GM23248 (cell line): ENCODE results near the gene TAB2. TPM values are rescaled to one million over a fixed set of nuclear protein-coding genes. Genes with fewer than 3 reads are reported as not detected.

ENCODE experiments used
- DNase-seq: peaks from one replicate; pipeline ENCODE4 v3.0.0-alpha.2; 2015
- H2AFZ ChIP-seq: fragments of 200-600 bp; sonication (generic); 2 replicates; pipeline ENCODE4 v1.6.1; 2016; ENCODE audit warnings: antibody characterized with exemption
- H3F3A ChIP-seq: fragments of 200-600 bp; sonication (generic); 2 replicates; pipeline ENCODE4 v1.6.1; 2016; ENCODE audit warnings: mild to moderate bottlenecking, antibody characterized with exemption, mixed run types; ENCODE audit not compliant: insufficient read depth
- H3K27ac ChIP-seq: fragments of 200-600 bp; sonication (generic); 2 replicates; pipeline ENCODE4 v1.5.1; 2016; ENCODE audit warnings: mild to moderate bottlenecking
- H3K27me3 ChIP-seq: fragments of 200-600 bp; sonication (generic); replicated peaks from 2 replicates; pipeline ENCODE4 v1.6.1; 2016; ENCODE audit warnings: mild to moderate bottlenecking; ENCODE audit not compliant: insufficient read depth
- H3K36me3 ChIP-seq: fragments of 200-600 bp; sonication (generic); 2 replicates; pipeline ENCODE4 v1.6.1; 2016; ENCODE audit warnings: low read depth, mild to moderate bottlenecking
- H3K4me1 ChIP-seq: fragments of 200-600 bp; sonication (generic); 2 replicates; pipeline ENCODE4 v1.6.1; 2016; ENCODE audit warnings: mild to moderate bottlenecking; ENCODE audit not compliant: insufficient read depth
- H3K4me2 ChIP-seq: fragments of 200-600 bp; sonication (generic); one replicate; pipeline ENCODE4 v1.6.1; 2016; ENCODE audit warnings: mild to moderate bottlenecking; ENCODE audit not compliant: unreplicated experiment
- H3K4me3 ChIP-seq: fragments of 200-600 bp; sonication (generic); 2 replicates; pipeline ENCODE4 v1.5.1; 2016; ENCODE audit warnings: mild to moderate bottlenecking
- H3K79me2 ChIP-seq: fragments of 200-600 bp; sonication (generic); 2 replicates; pipeline ENCODE4 v1.6.1; 2016; ENCODE audit warnings: mild to moderate bottlenecking; ENCODE audit not compliant: insufficient read depth
- H3K9ac ChIP-seq: fragments of 200-600 bp; sonication (generic); 2 replicates; pipeline ENCODE4 v1.6.1; 2016; ENCODE audit warnings: mild to moderate bottlenecking
- H3K9me2 ChIP-seq: fragments of 200-600 bp; sonication (generic); 2 replicates; pipeline ENCODE4 v1.6.1; 2016; ENCODE audit warnings: mixed run types, mild to moderate bottlenecking, moderate library complexity; ENCODE audit not compliant: insufficient read depth
- H3K9me3 ChIP-seq: fragments of 200-600 bp; sonication (generic); one replicate; pipeline ENCODE4 v1.6.1; 2017; ENCODE audit warnings: low read depth
- H4K20me1 ChIP-seq: fragments of 200-600 bp; sonication (generic); 2 replicates; pipeline ENCODE4 v1.6.0; 2016; ENCODE audit not compliant: insufficient read depth
- EZH2 ChIP-seq: fragments of 200-600 bp; sonication (generic); IDR thresholded peaks from 2 replicates; pipeline ENCODE4 v1.6.1; 2018; ENCODE audit warnings: antibody characterized with exemption, mild to moderate bottlenecking; ENCODE audit not compliant: insufficient read depth, poor library complexity, severe bottlenecking
- EZH2phosphoT487 ChIP-seq: fragments of 200-600 bp; sonication (generic); IDR thresholded peaks from 2 replicates; pipeline ENCODE4 v1.6.1; 2018; ENCODE audit warnings: antibody characterized with exemption, moderate library complexity, mild to moderate bottlenecking, low read depth; ENCODE audit not compliant: insufficient read depth
- WGBS, 2 experiments: methylation state at CpG; one replicate each; pipeline ENCODE4 v1.1.6; 2015 to 2017; ENCODE audit warnings: low lambda C conversion rate in 2 of 2, low coverage in 1 of 2; ENCODE audit errors: missing lambda C conversion rate in 2 of 2; 5-methylcytosine and 5-hydroxymethylcytosine counted together
- in situ Hi-C: fragments of 300-500 bp; cut with MboI; formaldehyde crosslinking; loops from 2 replicates; pipeline ENCODE4 v1.15.0; 2020
- polyA plus RNA-seq: library from polyadenylated mRNA; unstranded; fragments of >200 nt; fragmentation: Nextera tagmentation; extraction: Ambion mirVana; gene quantifications from 2 replicates; pipeline ENCODE4 v1.2.1, GENCODE V29; 2016
- total RNA-seq: library from RNA; depleted of rRNA; stranded (reverse); fragments of >200 nt; shearing (Covaris generic); gene quantifications from 2 replicates; pipeline ENCODE4 v1.2.3, GENCODE V29; 2014

Gene TAB2
- total and polyA plus RNA-seq, 2 experiments from 2014 or later, result 11.6 to 28.4 TPM

- Histone ChIP-seq H3K4me2 (no peak overlapping the region), H3K4me3 (no peak overlapping the region), H3K9me2 (no peaks in the 10 kb centered on the region), H3F3A (no peaks in the 10 kb centered on the region), H3K36me3 (peaks cover 75% of the 10 kb centered on the region), H4K20me1 (no peaks in the 10 kb centered on the region), H3K9me3 (no peaks in the 10 kb centered on the region), H3K4me1 (no peaks in the 10 kb centered on the region), H3K9ac (no peak overlapping the region), H3K79me2 (no peaks in the 10 kb centered on the region; the same call in 1 of the 2 replicates), H3K27me3 (no peaks in the 10 kb centered on the region), H2AFZ (no peak overlapping the region), H3K27ac (no peak overlapping the region)
- WGBS, 2 experiments, result 97 to 98% methylated on average over 3 of the region's 3 CpGs
- TF ChIP-seq EZH2phosphoT487 (no peak), EZH2 (no peak)
- no peak for DNase-seq
- in situ Hi-C loops, result no loop called here
Measured at GRCh38 chr6:149403534-149403933, 86.0 kb downstream of the TAB2 start.

- Histone ChIP-seq H3K4me2 (no peak overlapping the region), H3F3A (no peaks in the 10 kb centered on the region), H3K4me3 (no peak overlapping the region), H3K27me3 (no peaks in the 10 kb centered on the region), H4K20me1 (no peaks in the 10 kb centered on the region), H3K79me2 (no peaks in the 10 kb centered on the region), H3K9ac (no peak overlapping the region), H3K4me1 (no peaks in the 10 kb centered on the region), H3K36me3 (peaks cover 60% of the 10 kb centered on the region), H3K9me2 (no peaks in the 10 kb centered on the region), H3K27ac (no peak overlapping the region), H3K9me3 (no peaks in the 10 kb centered on the region), H2AFZ (no peak overlapping the region)
- DNase-seq, result peak; percentile 63
- TF ChIP-seq EZH2phosphoT487 (no peak), EZH2 (no peak)
- in situ Hi-C loops, result no loop called here
- 79 to 83% methylated on average over 5 of the region's 5 CpGs for WGBS, 2 experiments
Measured at GRCh38 chr6:149405823-149406765, 88.6 kb downstream of the TAB2 start.

DNA sequence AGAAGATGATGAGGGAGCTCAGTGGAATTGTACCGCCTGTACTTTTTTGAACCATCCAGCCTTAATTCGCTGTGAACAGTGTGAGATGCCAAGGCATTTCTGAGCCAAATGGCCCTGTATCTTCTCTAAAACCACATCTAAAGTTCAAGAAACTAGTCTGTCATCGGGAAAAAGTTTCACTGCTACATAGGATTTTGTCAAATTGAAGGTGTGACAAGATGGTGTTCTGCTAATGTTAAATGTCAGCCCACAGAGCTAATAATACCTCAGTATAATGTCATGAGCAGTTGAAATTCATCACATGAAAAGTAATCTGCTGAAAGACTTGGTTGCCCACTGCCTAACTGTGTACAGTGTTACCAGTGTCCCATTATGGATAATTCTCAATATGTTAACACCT is 92.1 kb downstream of the TAB2 start:
- DNase-seq, result no peak
- H3K36me3 ChIP-seq, result peaks cover 37% of the 10 kb centered on the region
- no peaks in the 10 kb centered on the region for H4K20me1 ChIP-seq
- no peak overlapping the region for H3K4me3 ChIP-seq
- H3F3A ChIP-seq, result no peaks in the 10 kb centered on the region
- H3K4me1 ChIP-seq, result no peaks in the 10 kb centered on the region
- no peaks in the 10 kb centered on the region for H3K27me3 ChIP-seq
- in situ Hi-C loops, result no loop called here
- H3K9me3 ChIP-seq, result no peaks in the 10 kb centered on the region
- H3K9me2 ChIP-seq, result no peaks in the 10 kb centered on the region
- H3K27ac ChIP-seq, result no peak overlapping the region
- WGBS, 2 experiments, result 86 to 95% methylated on average over 3 of the region's 3 CpGs
- TF ChIP-seq EZH2 (no peak), EZH2phosphoT487 (no peak)
- H3K79me2 ChIP-seq, result no peaks in the 10 kb centered on the region
- no peak overlapping the region for H3K9ac ChIP-seq
- H2AFZ ChIP-seq, result no peak overlapping the region
- H3K4me2 ChIP-seq, result no peak overlapping the region

- Histone ChIP-seq H4K20me1 (no peaks in the 10 kb centered on the region), H3K36me3 (peaks cover 28% of the 10 kb centered on the region), H3K9ac (no peak overlapping the region), H3K9me3 (no peaks in the 10 kb centered on the region), H3K79me2 (no peaks in the 10 kb centered on the region), H3F3A (no peaks in the 10 kb centered on the region), H3K9me2 (no peaks in the 10 kb centered on the region), H2AFZ (no peak overlapping the region), H3K27ac (no peak overlapping the region), H3K27me3 (no peaks in the 10 kb centered on the region), H3K4me1 (no peaks in the 10 kb centered on the region), H3K4me2 (no peak overlapping the region), H3K4me3 (no peak overlapping the region)
- in situ Hi-C loops, result no loop called here
- TF ChIP-seq EZH2phosphoT487 (no peak), EZH2 (no peak)
- no peak for DNase-seq
Measured at GRCh38 chr6:149410557-149410956, 93.0 kb downstream of the TAB2 start.
